CD4-positive, alpha-beta T cell treated with Interleukin-12 subunit alpha and Interleukin-12 subunit beta, for 1 hour (primary cell): ENCODE results near the gene PLTP.

ENCODE experiments used
- DNase-seq: peaks from one replicate; pipeline ENCODE4 v3.0.0-alpha.2; 2020

PLTP gene

GRCh38 chr20:45867819-45868176, 44.2 kb downstream of the PLTP start:
- DNase-seq = no peak

DNA sequence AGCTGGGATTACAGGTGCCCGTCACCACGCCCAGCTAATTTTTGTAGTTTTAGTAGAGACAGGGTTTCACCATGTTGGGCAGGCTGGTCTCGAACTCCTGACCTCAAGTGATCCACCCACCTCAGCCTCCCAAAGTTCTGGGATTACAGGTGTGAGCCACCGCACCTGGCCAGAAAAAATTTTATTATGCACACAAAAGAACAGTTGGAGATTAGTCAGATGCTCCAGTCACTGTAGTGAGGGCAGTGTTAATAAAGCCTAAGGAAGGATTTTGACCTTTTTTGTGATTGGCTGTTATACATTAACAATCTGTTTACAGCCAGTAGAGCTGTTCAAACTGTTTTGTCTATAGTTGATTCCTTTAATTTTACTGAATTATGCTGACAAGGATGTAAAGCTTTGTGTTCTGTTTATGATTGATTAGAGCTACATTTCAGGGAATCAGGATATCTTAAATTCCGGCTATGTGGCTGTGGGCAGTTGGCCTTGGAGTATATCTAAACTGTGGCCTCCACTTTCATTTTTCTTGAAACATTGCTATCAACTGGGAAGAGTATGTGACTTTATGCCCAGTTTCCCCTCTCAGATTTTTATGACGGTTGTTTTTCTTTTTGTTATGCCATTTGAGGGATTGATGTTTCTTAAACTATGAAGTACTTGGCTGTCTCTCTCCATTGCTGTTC, 44.7 kb downstream of the PLTP start:
- DNase-seq = no peak

GRCh38 chr20:45866454-45866853, 45.5 kb downstream of the PLTP start:
- DNase-seq = no peak

DNA sequence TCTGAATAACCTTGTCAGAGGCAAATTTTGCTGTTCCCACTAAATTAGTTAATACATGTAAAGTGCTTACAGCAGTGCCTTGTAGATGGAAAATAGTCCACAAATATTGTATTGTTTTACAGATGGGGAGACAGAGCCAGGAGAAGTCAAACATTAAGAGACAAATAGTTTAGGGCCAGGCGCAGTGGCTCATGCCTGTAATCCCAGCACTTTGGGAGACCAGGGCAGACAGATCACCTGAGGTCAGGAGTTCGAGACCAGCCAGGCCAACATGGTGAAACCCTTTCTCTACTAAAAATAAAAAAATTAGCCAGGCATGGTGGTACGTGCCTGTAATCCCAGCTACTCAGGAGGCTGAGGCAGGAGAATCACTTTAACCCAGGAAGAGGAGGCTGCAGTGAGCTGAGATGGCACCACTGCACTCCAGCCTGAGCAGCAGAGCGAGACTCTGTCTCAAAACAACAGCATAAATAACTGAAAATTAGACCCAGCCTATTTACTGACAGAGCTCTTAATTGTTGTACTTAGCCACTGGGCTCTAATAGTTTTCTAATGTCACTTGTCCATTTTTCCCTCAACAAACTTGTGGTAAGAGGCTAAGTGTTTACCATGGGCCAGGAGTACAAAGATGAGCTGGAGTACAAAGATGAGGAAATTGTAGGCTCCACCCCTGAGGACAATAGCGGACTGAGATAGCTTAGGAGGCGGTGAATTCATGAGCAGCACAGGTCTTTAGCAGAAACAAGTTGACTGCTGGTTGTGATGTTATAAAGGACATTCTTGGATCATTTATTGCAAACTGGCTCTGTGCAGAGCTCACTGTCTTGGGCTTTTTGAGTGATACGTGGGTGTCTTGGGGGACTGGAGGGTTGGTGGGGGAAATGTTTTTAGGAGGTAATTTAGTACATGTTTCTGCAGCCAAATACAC, 48.1 kb downstream of the PLTP start:
- DNase-seq = no peak

DNA sequence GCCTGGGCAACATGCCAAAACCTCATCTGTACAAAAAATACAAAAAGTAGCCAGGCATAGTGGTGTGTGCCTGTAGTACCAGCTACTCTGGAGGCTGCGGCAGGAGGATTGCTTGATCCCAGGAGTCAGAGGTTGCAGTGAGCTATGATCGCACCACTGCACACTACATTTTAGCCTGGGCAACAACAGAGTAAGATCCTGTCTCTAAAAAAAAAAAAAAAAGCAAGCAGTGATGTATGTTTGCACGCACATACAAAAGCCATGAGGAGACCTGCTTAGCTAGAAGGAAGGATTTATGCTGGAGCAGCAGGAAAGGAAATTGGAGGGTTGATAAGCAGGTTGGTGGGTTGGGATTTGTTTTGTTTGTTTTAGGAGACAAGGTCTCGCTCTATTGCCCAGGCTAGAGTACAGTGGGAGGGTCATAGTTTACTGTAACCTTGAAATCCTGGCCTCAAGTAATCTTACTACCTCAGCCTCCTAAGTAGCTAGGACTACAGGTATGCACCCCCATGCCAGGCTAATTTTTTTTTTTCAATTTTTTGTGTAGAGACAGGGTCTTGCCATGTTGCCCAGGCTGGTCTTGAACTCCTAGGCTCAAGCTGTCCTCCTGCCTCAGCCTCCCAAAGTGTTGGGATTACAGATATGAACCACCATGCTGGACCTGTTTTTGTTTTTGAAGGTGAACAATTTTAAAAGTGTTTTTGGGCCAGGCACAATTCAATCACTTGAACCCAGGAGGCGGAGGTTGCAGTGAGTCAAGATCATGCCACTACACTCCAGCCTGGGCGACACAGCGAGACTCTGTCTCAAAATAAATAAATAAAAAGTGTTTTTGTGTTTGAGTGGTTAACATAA, 50.5 kb downstream of the PLTP start:
- DNase-seq = no peak

GRCh38 chr20:45860560-45861220, 51.3 kb downstream of the PLTP start:
- no peak for DNase-seq

- DNase-seq = no peak
These were observed 52.0 kb downstream of the PLTP start for GRCh38 chr20:45859916-45860315.

DNA sequence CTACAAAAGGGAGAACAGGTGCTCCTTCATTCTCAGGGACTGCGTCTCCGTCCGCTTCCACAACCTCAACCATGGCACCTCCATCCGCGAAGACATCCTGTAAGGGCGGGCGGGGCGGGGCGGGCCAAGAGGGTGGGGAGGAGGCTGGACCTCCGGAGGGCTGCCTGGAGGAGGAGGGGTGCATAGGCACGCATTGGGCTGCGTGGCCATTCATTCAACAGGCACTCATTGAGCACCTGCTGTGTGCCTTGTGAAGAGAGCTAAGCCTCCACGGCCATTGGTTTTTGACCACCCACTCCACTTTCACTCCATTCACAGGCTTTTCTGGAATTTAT, 54.1 kb downstream of the PLTP start:
- no peak for DNase-seq

DNA sequence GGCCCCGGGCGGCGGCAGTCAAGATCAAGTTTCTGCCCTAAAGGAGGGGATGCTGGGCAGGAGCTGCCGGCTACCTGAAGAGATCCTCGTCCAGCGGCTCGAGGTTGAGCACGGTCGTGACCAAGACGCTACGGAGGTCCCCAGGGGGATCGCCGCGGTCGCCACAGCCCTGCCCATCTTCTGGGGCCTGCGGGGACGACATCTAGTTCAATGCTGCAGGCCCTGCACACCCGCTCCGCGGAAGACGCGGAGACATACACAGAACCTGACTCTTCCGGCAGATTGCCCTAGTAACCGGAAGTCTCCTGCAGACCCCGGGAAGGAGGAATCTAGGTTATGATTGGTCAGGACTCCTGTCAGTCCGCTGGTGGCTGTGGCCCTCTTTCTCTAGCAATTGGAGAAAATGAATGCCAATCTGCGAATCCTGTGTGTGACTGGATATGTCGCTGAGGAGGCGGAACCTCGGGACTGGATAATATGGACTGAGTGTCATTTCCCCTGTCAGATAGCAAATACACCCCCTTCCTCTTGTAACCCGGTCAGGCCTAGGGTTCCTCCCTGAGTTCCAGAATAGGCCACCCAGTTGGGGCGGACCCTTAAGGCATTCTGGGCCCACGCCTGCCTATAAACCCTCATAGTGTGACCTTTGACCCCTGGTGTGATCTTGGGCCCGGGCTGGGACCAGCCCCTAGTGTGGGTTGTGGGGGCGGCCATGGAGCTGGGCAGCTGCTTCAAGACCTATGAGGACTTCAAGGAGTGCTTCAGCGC, 54.7 kb downstream of the PLTP start, which contains the start of the genes ACOT8 and ZSWIM3:
Gene ACOT8, minus strand, starts transcription at position 279 of the 768 bp plus-strand sequence. Its CDS starts 77 bp downstream, at position 202.
Gene ZSWIM3, plus strand, starts transcription at position 501 of the 768 bp plus-strand sequence. Its CDS starts 212 bp downstream, at position 713.
- DNase-seq = peak; percentile 100

- DNase-seq = no peak
These were observed 58.5 kb downstream of the PLTP start for GRCh38 chr20:45853484-45853883.

GRCh38 chr20:45852326-45852725, 59.6 kb downstream of the PLTP start:
- no peak for DNase-seq

GRCh38 chr20:45851501-45851900, 60.5 kb downstream of the PLTP start:
- DNase-seq = no peak

- DNase-seq = no peak
These were observed 61.0 kb downstream of the PLTP start for GRCh38 chr20:45850926-45851325.

- DNase-seq = no peak
These were observed 61.7 kb downstream of the PLTP start for GRCh38 chr20:45850238-45850637.

DNA sequence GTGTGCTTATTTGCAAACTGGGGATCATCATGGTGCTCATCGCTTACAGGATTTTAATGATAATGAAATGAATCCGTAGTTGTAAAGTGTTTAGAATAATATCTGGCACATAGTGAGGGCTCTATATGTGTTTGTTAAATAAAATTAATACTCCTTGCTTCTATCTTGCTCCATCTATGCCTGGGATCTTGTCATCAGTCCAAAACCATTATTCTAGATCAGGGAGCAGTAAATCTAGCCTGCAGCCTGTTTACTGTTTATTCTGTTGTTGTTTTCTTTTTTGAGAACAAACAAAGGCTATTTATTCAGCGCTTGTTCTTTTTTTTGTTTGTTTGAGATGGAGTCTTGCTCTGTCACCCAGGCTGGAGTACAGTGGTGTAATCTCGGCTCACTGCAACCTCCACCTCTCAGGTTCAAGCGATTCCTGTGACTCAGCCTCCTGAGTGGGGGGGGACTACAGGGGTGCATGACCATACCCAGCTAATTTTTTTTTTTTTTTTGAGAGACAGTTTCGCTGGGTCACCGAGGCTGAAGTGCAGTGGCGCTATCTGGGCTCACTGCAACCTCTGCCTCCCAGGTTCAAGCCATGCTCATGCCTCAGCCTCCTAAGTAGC, 62.9 kb downstream of the PLTP start:
- DNase-seq = no peak
